Mucosa of gallbladder (tissue), 1 donor: ENCODE results near the gene SERP2. TPM values are rescaled to one million over a fixed set of nuclear protein-coding genes. Genes with fewer than 3 reads are reported as not detected.

Source experiments
- DNase-seq: peaks from one replicate; pipeline ENCODE4 v3.0.0-alpha.2; 2020; ENCODE audit warnings: low spot score
- total RNA-seq: library from RNA; stranded (reverse); gene quantifications from one replicate; pipeline ENCODE4 v1.2.1, GENCODE V29; 2021
- donor health status: DM: no; HTN: no; CAD: no.

Gene SERP2
- total RNA-seq, 1 donor from 2014 or later: 3.7 TPM

DNA sequence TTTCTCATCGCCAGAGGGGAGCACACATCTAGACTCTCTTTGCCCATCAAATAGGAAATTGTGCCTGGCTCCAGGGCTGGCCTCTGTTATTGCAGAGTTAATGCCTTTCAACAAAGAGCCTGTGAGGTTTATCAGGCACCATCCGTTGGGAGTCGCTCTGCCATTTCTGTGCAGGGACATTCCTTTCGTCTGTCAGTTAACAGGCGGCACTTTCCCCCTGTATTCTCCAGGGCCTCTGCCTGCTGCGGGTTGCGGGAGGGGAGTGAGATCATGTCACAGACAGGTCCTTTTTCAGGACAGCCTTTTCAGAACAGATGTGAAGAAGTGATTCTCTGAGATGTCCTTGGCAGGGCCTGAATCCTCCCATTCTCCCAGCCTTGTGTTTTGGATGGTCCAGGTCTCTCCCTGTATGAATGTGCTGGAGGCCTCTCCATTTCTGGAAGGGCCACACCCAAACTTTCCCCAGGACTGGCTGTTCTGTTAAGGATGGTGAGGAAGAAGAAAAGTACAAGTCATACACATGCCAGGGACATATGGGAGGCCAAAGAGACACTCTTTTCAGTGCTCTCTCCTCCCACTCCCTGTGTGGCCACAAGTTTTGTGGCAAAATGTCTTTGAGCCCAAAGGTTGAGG lies 14.9 kb downstream of the SERP2 start:
- DNase-seq: no peak

DNA sequence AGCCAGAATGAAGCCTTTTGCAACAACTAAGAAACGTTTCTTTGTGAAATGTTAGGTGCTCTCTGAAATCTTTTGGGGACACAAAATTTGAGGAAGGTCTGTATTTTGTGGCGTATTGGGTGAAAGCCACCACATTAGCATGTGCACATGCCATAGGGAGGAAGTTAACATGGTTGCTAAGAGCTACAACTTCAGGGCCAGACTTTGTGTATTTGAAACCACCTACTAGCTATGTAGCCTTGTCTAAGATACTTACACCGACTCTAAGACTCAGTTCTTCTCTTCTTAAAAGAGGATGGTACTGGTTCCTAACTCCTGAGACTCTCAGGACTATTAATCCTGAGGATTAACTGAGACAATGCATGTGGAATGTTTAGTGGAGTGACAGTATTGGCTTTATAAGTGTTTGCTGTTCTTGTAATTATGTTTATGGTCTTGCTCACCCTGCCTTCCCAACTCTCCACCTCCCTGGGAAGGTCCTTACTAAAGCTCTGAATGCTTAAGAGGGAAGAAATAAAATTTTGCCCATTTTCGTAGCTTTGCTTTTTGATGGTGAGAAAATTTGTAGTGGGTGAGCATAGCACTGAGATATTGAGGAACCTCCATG lies 15.5 kb downstream of the SERP2 start:
- no peak for DNase-seq

DNA sequence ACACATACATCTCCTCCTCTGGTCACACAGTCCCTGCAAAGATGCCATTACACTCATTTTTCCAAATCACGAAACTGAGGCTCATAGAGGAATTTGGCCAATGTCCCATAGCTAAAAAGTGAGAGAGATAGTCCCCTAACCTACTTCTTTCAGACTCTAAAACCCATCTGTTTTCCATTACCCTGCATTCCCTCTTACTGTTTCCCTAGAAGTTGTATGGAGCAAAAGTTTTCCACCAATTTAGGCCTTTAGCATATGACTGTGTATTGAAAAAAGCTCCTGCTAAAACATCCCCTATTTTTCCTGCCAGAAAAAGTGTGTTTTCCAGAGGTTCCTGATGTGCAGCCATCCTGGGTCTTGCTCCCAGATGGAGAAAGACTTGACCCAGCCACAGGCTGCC lies 16.3 kb downstream of the SERP2 start:
- DNase-seq: no peak

DNA sequence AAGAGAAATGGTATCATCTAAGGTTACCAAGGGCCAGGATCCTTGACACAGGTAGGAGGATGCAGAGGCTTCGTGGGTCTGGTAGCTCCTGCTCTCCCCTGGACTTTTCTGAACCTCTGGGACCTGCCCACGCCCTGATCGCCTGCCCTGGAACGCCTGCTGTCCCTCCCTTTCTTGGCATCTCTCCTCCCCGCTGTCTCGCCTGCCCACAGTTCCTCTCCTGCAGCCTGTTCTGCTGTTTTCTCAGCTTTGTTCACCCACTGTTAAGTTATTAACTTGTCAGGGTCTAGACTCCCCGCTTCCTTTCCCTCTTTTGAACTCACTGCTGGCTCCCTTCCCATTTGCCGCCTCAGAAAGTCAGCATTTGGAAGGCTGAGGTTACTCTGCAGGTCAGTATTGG lies 19.8 kb downstream of the SERP2 start:
- no peak for DNase-seq

DNA sequence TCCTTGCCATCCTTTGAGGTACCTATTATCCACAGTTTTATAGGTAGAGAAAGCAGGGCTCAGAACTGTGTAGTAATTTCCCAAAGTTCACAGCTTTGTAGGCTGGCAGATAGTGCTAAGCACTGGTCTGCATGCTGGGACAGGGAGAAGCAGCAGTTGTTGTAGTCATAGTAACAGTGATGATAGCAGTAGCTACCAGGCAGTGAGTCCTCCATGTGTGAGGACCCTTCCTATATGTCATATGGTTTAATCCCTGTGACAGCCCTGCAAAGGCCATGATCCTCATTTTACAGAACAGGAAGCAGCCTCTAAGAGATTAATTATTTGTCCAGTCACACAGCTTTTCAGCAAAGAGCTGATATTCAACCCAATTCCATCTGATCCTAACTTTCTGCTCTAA lies 21.0 kb downstream of the SERP2 start:
- no peak for DNase-seq

DNA sequence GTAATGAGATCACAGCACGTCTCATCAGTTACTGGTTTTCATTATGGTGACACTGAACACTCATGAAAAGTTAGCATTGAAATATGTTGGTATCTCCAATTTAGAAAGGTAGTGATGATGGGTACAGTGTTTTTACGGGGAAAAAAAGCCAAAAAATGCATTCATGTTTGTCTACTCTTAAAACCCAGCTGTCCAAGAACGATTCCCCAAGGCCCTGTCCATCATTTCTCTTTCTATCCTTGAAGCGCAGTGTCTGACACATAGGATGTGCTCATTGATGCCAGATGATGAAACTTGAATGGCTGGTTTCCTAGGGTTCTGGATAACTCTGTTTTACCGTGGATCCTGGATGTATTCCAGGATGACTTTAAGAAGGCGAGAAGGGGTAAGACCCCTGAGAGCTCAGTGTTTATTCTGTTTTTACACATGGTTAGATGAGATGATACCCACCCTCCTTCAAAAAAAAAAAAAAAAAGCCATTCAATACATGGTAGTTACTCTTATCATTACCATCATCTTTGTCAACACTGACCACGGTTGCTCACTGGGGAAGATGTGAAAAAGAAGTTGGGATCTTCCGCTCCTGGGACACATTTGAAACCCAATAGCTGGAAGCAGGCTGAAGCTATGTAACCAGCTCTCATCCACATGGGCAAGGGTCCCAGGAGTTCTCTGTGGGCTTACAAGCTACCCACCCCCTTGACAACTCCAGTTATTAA lies 22.5 kb downstream of the SERP2 start:
- no peak for DNase-seq

DNA sequence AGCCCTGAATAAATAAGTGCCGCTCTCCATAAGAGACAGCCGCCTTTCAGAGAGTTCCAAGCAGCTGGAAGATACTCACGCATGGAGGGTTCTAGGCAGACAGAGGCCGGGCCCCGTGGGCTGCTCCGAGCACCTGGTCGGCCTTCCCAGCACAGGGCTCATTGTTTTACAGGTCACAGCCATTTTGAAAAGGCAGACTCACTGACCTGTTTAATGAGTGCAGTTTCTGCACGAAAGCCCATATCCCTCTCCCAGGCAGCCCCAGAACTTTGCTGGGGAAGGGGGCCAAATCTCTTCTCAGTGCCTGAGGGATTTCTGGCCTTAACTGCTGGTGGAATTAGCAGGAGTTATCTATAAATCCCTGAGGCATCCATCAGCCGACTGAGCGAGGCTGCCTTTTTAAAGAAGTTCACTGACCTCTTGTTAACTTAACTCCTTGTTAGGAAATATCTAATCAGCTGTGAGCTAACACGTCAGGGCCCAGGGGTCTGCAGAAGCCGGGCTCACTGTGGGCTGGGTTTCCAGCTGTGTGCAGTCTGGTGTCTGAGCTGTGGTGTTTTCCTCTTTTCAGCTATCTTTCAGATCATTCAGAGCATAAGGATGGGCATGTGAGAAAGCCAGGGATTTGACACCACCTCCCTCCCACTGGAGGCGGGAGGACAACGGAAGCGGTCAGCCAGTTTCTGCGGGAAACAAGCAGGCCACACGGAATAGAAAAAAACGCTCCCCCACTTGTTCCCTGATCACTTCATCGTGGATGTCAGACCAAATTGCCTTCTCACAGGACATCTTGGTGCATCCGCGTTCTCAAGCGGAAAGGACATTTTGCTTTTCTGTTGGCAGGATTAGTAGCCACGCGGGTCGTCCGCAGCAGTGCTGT lies 23.3 kb downstream of the SERP2 start:
- DNase-seq: no peak

DNA sequence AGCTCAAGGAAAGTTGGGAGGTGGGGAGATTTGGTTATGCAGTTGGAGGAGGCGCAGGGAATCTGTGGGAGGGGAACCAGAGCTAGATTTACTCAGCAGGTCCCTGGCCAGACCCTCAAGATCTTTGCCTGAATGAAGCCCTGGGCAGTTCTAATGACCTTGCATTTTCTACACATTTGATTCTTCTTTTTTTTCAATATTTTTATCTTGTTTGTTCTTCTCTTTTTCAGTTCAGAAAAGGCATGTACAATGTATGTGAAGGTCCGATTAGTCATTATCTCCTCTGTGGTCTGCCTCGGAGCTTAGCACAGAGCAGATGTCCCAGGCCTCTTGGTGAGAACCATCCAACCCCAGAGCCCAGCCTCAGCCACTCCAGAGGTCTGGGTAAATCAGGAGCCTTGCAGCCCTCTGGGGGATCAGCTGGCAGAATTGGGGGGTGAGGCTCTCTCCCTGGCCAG lies 24.2 kb downstream of the SERP2 start:
- DNase-seq: no peak

DNA sequence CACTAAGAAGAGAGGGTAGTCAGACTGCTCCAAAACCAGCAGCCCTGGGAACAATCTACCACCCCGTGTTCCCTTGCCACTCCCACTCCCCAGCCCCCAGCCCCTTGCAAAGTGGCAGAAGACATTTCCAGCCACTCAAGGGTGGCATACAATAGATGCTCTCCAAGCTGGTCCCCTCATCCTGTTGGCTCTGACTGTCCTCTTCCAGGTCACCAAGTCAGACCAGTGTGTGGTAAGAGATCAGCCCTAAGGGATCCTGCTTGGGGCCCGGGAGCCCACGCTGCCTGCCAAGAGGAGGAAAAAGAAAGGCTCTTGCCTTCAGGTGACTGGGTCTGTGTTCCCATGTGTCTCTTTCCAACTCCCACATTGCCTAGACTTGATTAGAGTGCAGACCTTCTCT lies 25.0 kb downstream of the SERP2 start:
- DNase-seq: no peak

DNA sequence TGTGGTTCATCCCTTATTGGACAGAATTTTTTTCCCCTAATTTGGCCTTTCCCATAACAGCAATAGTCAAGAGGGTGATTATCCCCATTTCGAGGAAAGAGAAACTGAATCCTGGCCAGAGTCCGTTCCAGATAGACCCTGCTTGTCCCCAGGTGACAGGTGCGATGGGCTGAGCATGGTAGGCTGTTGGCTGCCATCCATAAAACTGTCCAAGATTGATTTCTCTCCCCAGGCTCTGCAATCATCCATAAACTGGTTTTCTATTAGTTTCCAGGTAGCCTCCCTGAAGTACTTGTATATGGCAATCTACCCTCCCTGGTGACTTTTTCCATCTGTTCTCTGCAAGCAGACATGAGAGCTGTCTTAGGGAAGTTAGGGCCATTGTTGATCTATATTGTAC lies 25.4 kb downstream of the SERP2 start:
- DNase-seq: no peak

DNA sequence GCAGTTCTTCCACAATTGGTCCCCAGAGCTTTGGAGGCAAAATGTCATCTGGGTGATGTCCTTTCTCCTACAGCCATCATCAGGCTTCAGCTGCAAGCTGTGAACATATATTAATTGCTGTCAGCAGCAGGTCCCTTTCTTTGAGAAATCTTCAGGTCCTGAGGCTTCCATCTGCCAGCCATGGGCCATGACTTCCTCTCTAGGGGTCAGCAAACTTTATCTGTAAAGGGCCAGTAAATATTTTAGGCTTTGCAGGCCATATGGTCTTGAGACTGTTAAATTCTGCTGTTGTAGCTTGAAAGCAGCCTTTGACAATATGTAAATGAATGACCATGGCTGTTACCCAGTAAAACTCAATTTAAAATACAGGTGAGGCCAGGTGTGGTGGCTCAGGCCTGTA lies 27.1 kb downstream of the SERP2 start:
- no peak for DNase-seq

DNA sequence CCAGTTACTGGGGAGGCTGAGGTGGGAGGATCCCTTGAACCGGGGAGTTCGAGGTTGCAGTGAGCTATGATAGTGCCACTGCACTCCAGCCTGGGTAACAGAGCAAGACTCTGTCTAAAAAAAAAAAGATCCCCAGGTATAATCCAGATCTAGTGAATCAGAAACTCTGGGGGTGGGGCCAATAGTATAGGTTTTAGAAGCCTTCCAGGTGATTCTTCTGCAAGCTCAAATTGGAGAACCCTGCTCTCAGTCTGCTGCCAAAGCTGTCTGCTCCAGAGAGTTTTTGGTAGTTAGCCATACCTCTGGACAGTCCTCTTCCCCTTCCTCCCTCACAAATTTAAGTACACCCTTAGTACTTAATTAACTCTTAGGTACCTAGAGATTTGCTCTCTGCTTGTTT lies 28.0 kb downstream of the SERP2 start:
- DNase-seq: no peak

DNA sequence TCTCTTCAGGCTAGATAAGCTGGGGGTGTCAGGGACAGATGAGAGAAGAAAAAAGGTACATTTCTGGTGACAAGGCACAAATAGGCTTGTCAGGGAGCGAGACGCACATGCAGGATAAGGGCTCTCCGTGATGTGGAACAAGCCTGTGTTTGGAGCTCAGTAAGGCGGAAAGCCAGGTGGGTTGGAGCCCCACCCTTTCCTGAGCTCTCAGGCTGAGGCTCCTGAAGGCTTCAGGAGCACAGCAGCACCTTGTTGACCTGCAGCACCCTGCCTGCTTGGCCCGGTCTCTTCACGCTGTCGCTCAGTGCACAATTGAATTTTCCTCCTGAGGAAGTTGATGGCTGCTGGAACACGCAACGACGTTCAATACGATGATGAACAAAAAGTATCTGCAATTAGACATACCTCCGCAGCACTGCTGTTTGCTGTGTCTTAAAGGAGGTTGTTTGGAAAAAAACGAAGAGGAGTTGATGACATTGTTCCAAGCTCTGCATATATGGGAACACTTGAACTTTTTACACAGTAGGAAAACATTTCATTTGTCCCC lies 29.3 kb downstream of the SERP2 start:
- no peak for DNase-seq

DNA sequence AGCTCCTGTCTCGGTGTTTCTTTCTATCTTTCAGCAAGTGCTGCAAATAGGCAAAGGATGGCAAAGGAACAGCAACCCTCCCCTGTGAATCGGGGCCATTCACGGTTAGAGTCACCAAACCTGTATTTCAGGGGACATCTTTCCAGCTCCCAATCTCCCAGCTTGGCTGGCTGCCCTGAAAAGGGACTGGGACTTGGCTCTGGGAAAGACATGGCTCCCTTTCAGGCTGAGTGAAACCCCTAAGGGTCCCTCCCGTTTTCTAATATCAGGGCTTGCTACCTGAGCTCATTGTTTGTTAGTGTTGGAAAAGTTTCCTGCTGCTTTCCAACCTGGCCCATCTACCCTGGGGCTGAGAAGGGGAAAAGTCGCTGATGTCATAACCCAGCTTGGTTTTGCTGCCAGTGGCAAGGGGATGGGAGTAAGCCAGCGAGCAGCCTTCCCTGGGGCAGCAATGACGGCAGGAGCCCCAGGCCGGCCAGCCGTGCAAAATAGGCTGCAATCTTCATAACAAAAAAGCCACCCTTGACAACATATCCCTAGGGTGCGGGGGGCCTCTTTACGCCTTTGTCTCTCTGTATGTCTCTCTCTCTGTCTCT lies 29.9 kb downstream of the SERP2 start:
- no peak for DNase-seq

DNA sequence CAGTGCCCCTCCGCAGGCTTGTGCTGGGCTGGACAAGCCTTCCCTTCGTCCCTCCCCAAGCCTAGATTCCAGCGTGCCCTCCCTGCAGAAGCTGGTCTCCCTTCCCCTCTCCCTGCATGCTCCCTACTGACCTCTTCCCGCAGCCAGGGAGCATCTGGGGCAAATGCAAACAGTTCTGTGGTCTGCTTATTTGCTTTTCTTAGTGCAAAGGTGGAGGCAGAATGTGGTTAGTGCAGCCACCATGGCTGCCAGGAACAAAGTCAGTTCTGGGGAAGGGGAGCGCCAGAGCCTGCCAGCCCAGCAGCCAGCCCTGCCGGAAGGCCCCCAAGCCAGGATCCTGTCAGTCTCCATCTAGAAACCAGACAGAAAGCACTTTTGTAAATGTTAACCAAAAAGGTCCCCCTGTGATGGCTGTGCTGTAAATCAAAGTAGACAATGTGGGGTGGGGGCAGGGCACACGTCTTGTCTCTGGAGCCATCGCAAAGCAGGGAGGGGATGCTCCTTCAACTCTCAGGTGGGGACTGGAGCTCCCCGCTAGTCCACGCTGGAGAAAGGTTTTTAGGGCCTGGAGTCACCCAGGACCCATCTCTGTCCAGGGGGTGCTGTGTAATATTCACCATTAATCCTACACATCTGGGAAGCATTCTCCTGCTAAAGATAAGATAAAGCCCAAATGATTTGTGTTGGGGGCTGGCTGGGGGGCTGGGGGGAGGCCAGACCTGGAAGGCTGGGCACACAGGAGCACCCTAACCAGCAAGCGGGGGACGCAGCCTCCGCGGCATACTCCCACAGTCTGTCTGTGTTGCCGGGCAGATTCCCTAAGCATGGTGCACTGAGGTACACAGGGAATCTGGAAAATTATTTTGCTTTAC lies 30.9 kb downstream of the SERP2 start:
- no peak for DNase-seq

DNA sequence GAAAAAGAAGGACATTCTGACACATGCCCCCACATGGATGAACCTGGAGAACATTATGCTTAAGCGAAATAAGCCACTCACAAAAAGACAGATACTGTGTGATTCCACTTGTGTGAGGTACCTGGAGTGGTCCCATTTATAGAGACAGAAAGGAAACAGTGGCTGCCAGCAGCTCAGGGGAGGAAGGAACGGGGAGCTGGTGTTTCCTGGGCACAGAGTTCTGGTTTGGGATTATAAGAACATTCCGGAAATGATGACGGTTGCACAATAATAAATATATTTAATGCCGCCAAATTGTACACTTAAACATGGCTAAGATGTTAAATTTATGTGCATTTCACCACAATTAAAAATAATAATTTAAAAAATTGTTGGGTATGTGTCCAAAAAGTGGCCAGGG lies 33.0 kb downstream of the SERP2 start:
- no peak for DNase-seq

DNA sequence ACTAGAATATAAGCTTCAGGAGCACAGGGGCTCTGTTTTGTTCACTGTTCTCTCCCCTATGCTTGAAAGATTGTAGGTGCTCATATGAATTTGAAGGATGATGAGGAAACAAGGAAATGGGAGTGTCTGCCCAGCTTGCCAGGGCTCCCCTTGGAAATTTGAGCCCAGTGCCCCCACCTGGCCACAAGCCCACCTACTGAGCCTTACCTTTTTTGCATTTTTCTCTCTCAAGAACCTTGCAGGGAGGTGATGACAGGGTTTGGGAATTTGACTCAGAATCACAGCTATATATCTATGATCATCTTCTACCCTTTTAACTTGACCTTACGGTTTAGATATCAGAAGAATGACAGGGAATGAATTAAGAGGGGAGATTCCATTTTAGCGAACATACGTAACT lies 33.8 kb downstream of the SERP2 start:
- DNase-seq: no peak

DNA sequence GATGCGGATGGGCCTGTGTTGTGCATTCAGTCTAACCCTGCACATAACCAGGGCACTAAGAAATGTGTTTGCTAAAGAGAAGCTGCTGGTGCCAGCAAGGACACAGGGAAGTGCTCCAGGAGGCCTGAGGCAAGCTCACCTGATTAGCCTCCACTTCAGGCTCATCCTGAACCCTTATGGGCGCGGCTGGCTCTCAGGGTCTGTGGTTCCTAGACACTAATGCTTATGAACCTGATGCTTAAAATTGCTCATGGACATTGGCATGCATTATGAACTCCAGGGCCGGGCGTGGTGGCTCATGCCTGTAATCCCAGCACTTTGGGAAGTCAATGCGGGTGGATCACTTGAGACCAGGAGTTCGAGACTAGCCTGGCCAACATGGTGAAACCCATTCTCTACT lies 34.3 kb downstream of the SERP2 start:
- DNase-seq: no peak

DNA sequence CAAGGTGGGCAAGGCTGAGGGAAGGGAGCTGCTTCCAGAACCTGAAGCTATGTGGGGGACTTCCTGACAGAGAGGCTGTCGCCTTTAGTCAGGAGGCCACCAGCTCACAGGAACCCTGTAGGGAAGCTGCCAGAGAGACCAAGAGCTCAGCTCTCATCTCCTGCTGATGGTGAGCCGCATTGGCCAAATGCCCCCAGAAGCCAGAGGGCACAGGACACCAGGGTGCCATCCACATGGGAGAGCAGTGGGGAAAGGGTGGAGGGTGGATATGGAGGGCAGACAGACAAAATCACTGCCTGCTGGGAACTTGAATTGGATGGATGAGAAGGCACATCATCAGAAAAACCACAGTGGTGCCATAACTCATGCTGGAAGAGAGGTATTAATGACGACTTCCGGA lies 36.0 kb downstream of the SERP2 start:
- DNase-seq: no peak

DNA sequence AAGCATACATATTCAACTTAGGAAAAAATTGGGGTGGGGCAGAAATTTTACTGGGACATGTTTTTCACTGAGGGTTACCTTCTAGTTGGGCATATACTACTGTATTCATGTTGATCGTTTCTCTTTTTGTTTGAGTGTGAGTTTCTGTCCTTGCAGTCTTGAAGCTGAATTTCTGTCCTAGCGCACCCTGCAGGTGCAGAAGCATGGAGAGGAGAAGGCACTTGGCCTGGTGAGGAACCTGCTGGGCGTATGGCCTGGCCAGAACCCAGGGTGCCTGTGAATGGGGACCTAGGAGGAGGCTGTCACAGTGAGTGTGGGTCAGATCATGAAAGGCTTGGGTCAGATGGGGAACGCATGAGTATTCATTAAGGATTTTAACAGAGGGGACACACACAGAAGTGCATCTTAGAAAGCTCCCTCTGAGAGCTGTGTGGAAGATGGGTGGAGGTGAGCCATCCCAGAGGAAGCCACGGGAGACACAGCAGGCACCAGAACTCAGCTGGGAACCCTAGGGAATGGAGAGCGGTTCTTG lies 36.8 kb downstream of the SERP2 start:
- DNase-seq: no peak
